ENCODE measurements around the gene RAB8B.

GRCh38 chr15:63233667-63234423 is 44.4 kb downstream of the RAB8B start:
- TF ChIP-seq CTCF (IDR thresholded peaks at IDR 0.05; ENCODE audit: poor library complexity) (no peak), EZH2 (IDR thresholded peaks at IDR 0.05; ENCODE audit: borderline replicate concordance) (no peak), EZH2phosphoT487 (IDR thresholded peaks at IDR 0.05; ENCODE audit: low read depth, severe bottlenecking, unreplicated experiment) (no peak)
